Mesodermal cell (in vitro differentiated cells): ENCODE results near the gene ANGPTL2.

ENCODE experiments used
- H3K27ac ChIP-seq: 2 replicates; pipeline ENCODE4 v1.7.0; 2013; ENCODE audit warnings: mild to moderate bottlenecking, low read depth, low read length, moderate library complexity; ENCODE audit not compliant: severe bottlenecking
- H3K36me3 ChIP-seq: 2 replicates; pipeline ENCODE4 v1.7.1; 2013; ENCODE audit warnings: mild to moderate bottlenecking, low read length, moderate library complexity; ENCODE audit not compliant: control insufficient read depth, insufficient read depth
- H3K4me1 ChIP-seq: one replicate; pipeline ENCODE4 v1.7.1; 2013; ENCODE audit warnings: mild to moderate bottlenecking, low read length; ENCODE audit not compliant: insufficient read depth, control insufficient read depth, poor library complexity, severe bottlenecking
- H3K4me3 ChIP-seq: 2 replicates; pipeline ENCODE4 v1.7.0; 2013; ENCODE audit warnings: low read length, control low read depth, mild to moderate bottlenecking; ENCODE audit not compliant: insufficient read depth, poor library complexity, severe bottlenecking; ENCODE audit errors: extremely low read depth
- H3K9me3 ChIP-seq: 2 replicates; pipeline ENCODE4 v1.7.1; 2013; ENCODE audit warnings: mild to moderate bottlenecking, low read length, moderate library complexity; ENCODE audit not compliant: control insufficient read depth
- WGBS, 2 experiments: methylation state at CpG; one replicate each; pipeline ENCODE4 v1.1.5; 2013; ENCODE audit warnings: missing lambda C conversion rate in 2 of 2; ENCODE audit not compliant: insufficient coverage in 2 of 2; 5-methylcytosine and 5-hydroxymethylcytosine counted together

The ANGPTL2 gene

GRCh38 chr9:127045148-127045547 is 77.3 kb downstream of the ANGPTL2 start:
- H3K36me3 ChIP-seq = no peaks in the 10 kb centered on the region
- H3K27ac ChIP-seq = no peak overlapping the region
- H3K4me3 ChIP-seq = no peak overlapping the region
- no CpG with 5 or more reads among the region's 1 CpG for WGBS, 2 experiments
- H3K4me1 ChIP-seq = peaks cover 7% of the 10 kb centered on the region
- H3K9me3 ChIP-seq = no peaks in the 10 kb centered on the region

- Histone ChIP-seq H3K4me3 (no peak overlapping the region), H3K4me1 (no peaks in the 10 kb centered on the region), H3K9me3 (no peaks in the 10 kb centered on the region), H3K27ac (no peak overlapping the region), H3K36me3 (no peaks in the 10 kb centered on the region)
- 81 to 87% methylated on average over 2 of the region's 2 CpGs for WGBS, 2 experiments
Observed at GRCh38 chr9:127039492-127039891, 82.9 kb downstream of the ANGPTL2 start.

- Histone ChIP-seq H3K27ac (no peak overlapping the region), H3K4me1 (no peaks in the 10 kb centered on the region), H3K36me3 (no peaks in the 10 kb centered on the region), H3K4me3 (no peak overlapping the region), H3K9me3 (no peaks in the 10 kb centered on the region)
- 81 to 89% methylated on average over 4 to 5 of the region's 5 CpGs for WGBS, 2 experiments
Observed at GRCh38 chr9:127038531-127038930, 83.9 kb downstream of the ANGPTL2 start.
